Measurements from ENCODE around the gene C18orf63. TPM values are rescaled to one million over a fixed set of nuclear protein-coding genes. Genes with fewer than 3 reads are reported as not detected.

C18orf63 gene
- polyA plus RNA-seq, 1 donor from 2014 or later: not detected

GRCh38 chr18:74353169-74353775, 37.6 kb downstream of the C18orf63 start:
- no peak overlapping the region for H3K4me2 ChIP-seq (ENCODE audit: low read length)
- H3K27me3 ChIP-seq (ENCODE audit: insufficient read depth, low read depth, low read length): no peaks in the 10 kb centered on the region
- no peaks in the 10 kb centered on the region for H3K79me2 ChIP-seq (replicated peaks; ENCODE audit: insufficient read depth, low read length)
- H2AFZ ChIP-seq (ENCODE audit: low read depth, low read length): no peak overlapping the region
- H3K4me3 ChIP-seq (ENCODE audit: low read length): no peak overlapping the region
- no peaks in the 10 kb centered on the region for H3K9me2 ChIP-seq (ENCODE audit: insufficient read depth, low read length)
- H4K20me1 ChIP-seq (ENCODE audit: insufficient read depth): no peaks in the 10 kb centered on the region
- H3K9ac ChIP-seq (ENCODE audit: low read length): no peak overlapping the region
- H3K9me3 ChIP-seq (ENCODE audit: low read length): no peaks in the 10 kb centered on the region
- no peaks in the 10 kb centered on the region for H3F3A ChIP-seq (ENCODE audit: insufficient read depth, low read length, poor library complexity, severe bottlenecking)
- no peaks in the 10 kb centered on the region for H3K36me3 ChIP-seq (ENCODE audit: insufficient read depth, low read length)
- no peak overlapping the region for H3K27ac ChIP-seq (ENCODE audit: low read length)
- TF ChIP-seq TAF1 (IDR thresholded peaks at IDR 0.05; ENCODE audit: low read depth) (no peak), REST (IDR thresholded peaks at IDR 0.05; ENCODE audit: borderline replicate concordance) (no peak), CTCF (IDR thresholded peaks at IDR 0.05; ENCODE audit: poor library complexity, severe bottlenecking) (peak; percentile 78), MXI1 (conservative IDR thresholded peaks at IDR 0.05; ENCODE audit: poor library complexity, severe bottlenecking) (no peak), EZH2 (IDR thresholded peaks at IDR 0.05; ENCODE audit: borderline replicate concordance, insufficient read depth, low read length, poor library complexity, severe bottlenecking) (no peak), RAD21 (conservative IDR thresholded peaks at IDR 0.05) (peak; percentile 80), SMC3 (conservative IDR thresholded peaks at IDR 0.05; ENCODE audit: poor library complexity) (peak; percentile 92), EP300 (conservative IDR thresholded peaks at IDR 0.05; ENCODE audit: poor library complexity, severe bottlenecking) (no peak), POLR2AphosphoS5 (IDR thresholded peaks at IDR 0.05) (no peak)

GRCh38 chr18:74356959-74357358, 41.3 kb downstream of the C18orf63 start:
- Histone ChIP-seq H3K9me3 (ENCODE audit: low read length) (no peaks in the 10 kb centered on the region), H3K4me2 (ENCODE audit: low read length) (no peak overlapping the region), H3K27ac (ENCODE audit: low read length) (no peak overlapping the region), H3K36me3 (ENCODE audit: insufficient read depth, low read length) (no peaks in the 10 kb centered on the region), H2AFZ (ENCODE audit: low read depth, low read length) (no peak overlapping the region), H4K20me1 (ENCODE audit: insufficient read depth) (no peaks in the 10 kb centered on the region), H3K9ac (ENCODE audit: low read length) (no peak overlapping the region), H3K4me3 (ENCODE audit: low read length) (no peak overlapping the region), H3K27me3 (ENCODE audit: insufficient read depth, low read depth, low read length) (no peaks in the 10 kb centered on the region), H3F3A (ENCODE audit: insufficient read depth, low read length, poor library complexity, severe bottlenecking) (no peaks in the 10 kb centered on the region), H3K9me2 (ENCODE audit: insufficient read depth, low read length) (no peaks in the 10 kb centered on the region), H3K79me2 (replicated peaks; ENCODE audit: insufficient read depth, low read length) (no peaks in the 10 kb centered on the region)
- TF ChIP-seq POLR2AphosphoS5 (IDR thresholded peaks at IDR 0.05) (no peak), CTCF (IDR thresholded peaks at IDR 0.05; ENCODE audit: poor library complexity, severe bottlenecking) (no peak), RAD21 (conservative IDR thresholded peaks at IDR 0.05) (no peak), TAF1 (IDR thresholded peaks at IDR 0.05; ENCODE audit: low read depth) (no peak), EZH2 (IDR thresholded peaks at IDR 0.05; ENCODE audit: borderline replicate concordance, insufficient read depth, low read length, poor library complexity, severe bottlenecking) (no peak), MXI1 (conservative IDR thresholded peaks at IDR 0.05; ENCODE audit: poor library complexity, severe bottlenecking) (no peak), EP300 (conservative IDR thresholded peaks at IDR 0.05; ENCODE audit: poor library complexity, severe bottlenecking) (no peak), SMC3 (conservative IDR thresholded peaks at IDR 0.05; ENCODE audit: poor library complexity) (no peak), REST (IDR thresholded peaks at IDR 0.05; ENCODE audit: borderline replicate concordance) (no peak)

All from neural cell (in vitro differentiated cells).